Measurements from ENCODE around the gene IGF2BP2. TPM values are rescaled to one million over a fixed set of nuclear protein-coding genes. Genes with fewer than 3 reads are reported as not detected.

Gene IGF2BP2
- polyA plus RNA-seq, 2 of the 4 experiments (the other 2 are of a cell fraction) = 2.2 to 6.1 TPM

- WGBS (ENCODE audit: missing lambda C conversion rate) = 81% methylated on average over 3 of the region's 3 CpGs
- no peak for TF ChIP-seq ELK1 (IDR thresholded peaks at IDR 0.05; ENCODE audit: low read depth, low read length)
- no peak for TF ChIP-seq SMC3 (IDR thresholded peaks at IDR 0.05)
- TF ChIP-seq MAX (IDR thresholded peaks at IDR 0.05) = no peak
- no peak for TF ChIP-seq MAZ (IDR thresholded peaks at IDR 0.05; ENCODE audit: borderline replicate concordance, low read depth, low read length)
- no peak for TF ChIP-seq GATA3 (IDR thresholded peaks at IDR 0.05; ENCODE audit: borderline replicate concordance)
- no peak for TF ChIP-seq HDAC2 (IDR thresholded peaks at IDR 0.05)
- TF ChIP-seq JUNB (IDR thresholded peaks at IDR 0.05) = no peak
- Histone ChIP-seq H3K27ac (no peak overlapping the region), H3K4me3 (no peak overlapping the region), H3K4me2 (no peak overlapping the region), H3K4me1 (peaks cover 18% of the 10 kb centered on the region), H3K9me3 (no peaks in the 10 kb centered on the region)
- FAIRE-seq = no peak
- ChIA-PET CTCF (no interaction called here), POLR2A (no interaction called here)
- no peak for ATAC-seq
- DNase-seq (ENCODE audit: low read depth in 1 of 2, low spot score in 1 of 2) = no peak
Measured at GRCh38 chr3:185724761-185725160, 100.1 kb downstream of the IGF2BP2 start.

- ChIA-PET CTCF (interaction anchor here (1.6 kb wide), 1 partner anchor 64 kb away, joined by 6 read pairs; no protein-coding TSS in a partner anchor), POLR2A (no interaction called here)
- no peak for TF ChIP-seq PHF8 (IDR thresholded peaks at IDR 0.05; ENCODE audit: borderline replicate concordance, low read depth)
- TF ChIP-seq FOSB (CRISPR knock-in tag; IDR thresholded peaks at IDR 0.05) = no peak
- no peak for TF ChIP-seq FOXS1 (CRISPR knock-in tag; IDR thresholded peaks at IDR 0.05)
- no peak for TF ChIP-seq ZFP36 (IDR thresholded peaks at IDR 0.05; ENCODE audit: borderline replicate concordance, partially characterized antibody)
- H3K4me1 ChIP-seq = peaks cover 13% of the 10 kb centered on the region
- FAIRE-seq = no peak
- ATAC-seq = no peak
- 92% methylated on average over 3 of the region's 3 CpGs for WGBS (ENCODE audit: missing lambda C conversion rate)
- no peak overlapping the region for H3K4me2 ChIP-seq
- H3K9me3 ChIP-seq = no peaks in the 10 kb centered on the region
- DNase-seq (ENCODE audit: low read depth in 1 of 2, low spot score in 1 of 2) = no peak
- no peak overlapping the region for H3K27ac ChIP-seq
- H3K4me3 ChIP-seq = no peak overlapping the region
Measured at GRCh38 chr3:185724251-185724650, 100.6 kb downstream of the IGF2BP2 start.

- Histone ChIP-seq H3K27ac (no peak overlapping the region), H3K4me3 (no peak overlapping the region), H3K9me3 (no peaks in the 10 kb centered on the region), H3K4me1 (no peaks in the 10 kb centered on the region; the same call in 2 of the 3 replicates), H3K4me2 (no peak overlapping the region)
- WGBS (ENCODE audit: missing lambda C conversion rate) = 90% methylated on average over 5 of the region's 5 CpGs
- ChIA-PET CTCF (interaction anchor here (1.6 kb wide), 1 partner anchor 62 kb away, joined by 6 read pairs; no protein-coding TSS in a partner anchor), POLR2A (no interaction called here)
- ATAC-seq (no peak), DNase-seq (ENCODE audit: low read depth in 1 of 2, low spot score in 1 of 2) (no peak), FAIRE-seq (no peak)
- no peak for TF ChIP-seq JUN (IDR thresholded peaks at IDR 0.05)
- TF ChIP-seq HES2 (IDR thresholded peaks at IDR 0.05) = no peak
- no peak for TF ChIP-seq ESRRA (IDR thresholded peaks at IDR 0.05; ENCODE audit: borderline replicate concordance, low read length)
- no peak for TF ChIP-seq RNF2 (IDR thresholded peaks at IDR 0.05; ENCODE audit: borderline replicate concordance, low read depth)
- TF ChIP-seq NR3C1 (IDR thresholded peaks at IDR 0.05) = no peak
- TF ChIP-seq CHD4 (IDR thresholded peaks at IDR 0.05; ENCODE audit: borderline replicate concordance) = no peak
- TF ChIP-seq FOSL2 (IDR thresholded peaks at IDR 0.05) = no peak
- TF ChIP-seq FOSL2 (CRISPR knock-in tag; IDR thresholded peaks at IDR 0.05) = no peak
- TF ChIP-seq USF2 (IDR thresholded peaks at IDR 0.05) = no peak
- TF ChIP-seq HEYL (CRISPR knock-in tag; IDR thresholded peaks at IDR 0.05) = no peak
- no peak for TF ChIP-seq HDAC2 (IDR thresholded peaks at IDR 0.05)
- no peak for TF ChIP-seq CHD2 (IDR thresholded peaks at IDR 0.05; ENCODE audit: low read length, partially characterized antibody)
Measured at GRCh38 chr3:185722881-185723280, 102.0 kb downstream of the IGF2BP2 start.

All from A549 (cell line).